ENCODE measurements around the gene LHX4. TPM values are rescaled to one million over a fixed set of nuclear protein-coding genes. Genes with fewer than 3 reads are reported as not detected.

Gene LHX4
- total RNA-seq, 4 donors from 2014 or later = 0.48 to 1.2 TPM; not detected in 2

GRCh38 chr1:180235077-180235501 is 5.0 kb downstream of the LHX4 start:
- no peak for DNase-seq
- intact Hi-C loops (cut with DNase I; ENCODE audit: low total_unique reads) (no loop called here), in situ Hi-C loops (cut with MboI; ENCODE audit: low pct_ligation_motif_present in 1 of 4, low pct_unique_long_range_greater_than_20kb in 1 of 4, low sequenced_read_pairs in 3 of 4) (no loop called here)
- H3K4me1 ChIP-seq = peaks cover 44 to 59% (median 48%) of the 10 kb centered on the region in 4 donors
- no peak overlapping the region for H3K27ac ChIP-seq
- no peaks in the 10 kb centered on the region for H3K36me3 ChIP-seq
- peaks cover 100% of the 10 kb centered on the region for H3K27me3 ChIP-seq
- peak overlapping the region in 3 of 4 donors; percentile 2 to 42 (median 7) for H3K4me3 ChIP-seq
- 9% methylated on average over 29 of the region's 30 CpGs; no CpG with 5 or more reads in 1 of the 2 donors for WGBS, 2 donors (ENCODE audit: low coverage in 1 of 2)
- TF ChIP-seq POLR2A (IDR thresholded peaks at IDR 0.05) = no peak
- no peak for TF ChIP-seq POLR2AphosphoS5 (IDR thresholded peaks at IDR 0.05)
- TF ChIP-seq, protein P1, sequence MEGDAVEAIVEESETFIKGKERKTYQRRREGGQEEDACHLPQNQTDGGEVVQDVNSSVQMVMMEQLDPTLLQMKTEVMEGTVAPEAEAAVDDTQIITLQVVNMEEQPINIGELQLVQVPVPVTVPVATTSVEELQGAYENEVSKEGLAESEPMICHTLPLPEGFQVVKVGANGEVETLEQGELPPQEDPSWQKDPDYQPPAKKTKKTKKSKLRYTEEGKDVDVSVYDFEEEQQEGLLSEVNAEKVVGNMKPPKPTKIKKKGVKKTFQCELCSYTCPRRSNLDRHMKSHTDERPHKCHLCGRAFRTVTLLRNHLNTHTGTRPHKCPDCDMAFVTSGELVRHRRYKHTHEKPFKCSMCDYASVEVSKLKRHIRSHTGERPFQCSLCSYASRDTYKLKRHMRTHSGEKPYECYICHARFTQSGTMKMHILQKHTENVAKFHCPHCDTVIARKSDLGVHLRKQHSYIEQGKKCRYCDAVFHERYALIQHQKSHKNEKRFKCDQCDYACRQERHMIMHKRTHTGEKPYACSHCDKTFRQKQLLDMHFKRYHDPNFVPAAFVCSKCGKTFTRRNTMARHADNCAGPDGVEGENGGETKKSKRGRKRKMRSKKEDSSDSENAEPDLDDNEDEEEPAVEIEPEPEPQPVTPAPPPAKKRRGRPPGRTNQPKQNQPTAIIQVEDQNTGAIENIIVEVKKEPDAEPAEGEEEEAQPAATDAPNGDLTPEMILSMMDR (IDR thresholded peaks at IDR 0.05) = no peak
- TF ChIP-seq EP300 (IDR thresholded peaks at IDR 0.05; ENCODE audit: low read depth) = no peak
- no peaks in the 10 kb centered on the region for H3K9me3 ChIP-seq

GRCh38 chr1:180235502-180236239 is 5.6 kb downstream of the LHX4 start:
- Histone ChIP-seq H3K4me1 (peaks cover 38 to 53% (median 42%) of the 10 kb centered on the region in 4 donors), H3K9me3 (no peaks in the 10 kb centered on the region), H3K4me3 (peak overlapping the region in 3 of 4 donors; percentile 2 to 42 (median 7)), H3K27me3 (peaks cover 100% of the 10 kb centered on the region), H3K27ac (no peak overlapping the region), H3K36me3 (no peaks in the 10 kb centered on the region)
- no peak for DNase-seq
- intact Hi-C loops (cut with DNase I; ENCODE audit: low total_unique reads) = no loop called here
- TF ChIP-seq POLR2AphosphoS5 (IDR thresholded peaks at IDR 0.05) (no peak), EP300 (IDR thresholded peaks at IDR 0.05; ENCODE audit: low read depth) (no peak), POLR2A (IDR thresholded peaks at IDR 0.05) (no peak)
- TF ChIP-seq, protein P1 (IDR thresholded peaks at IDR 0.05) = no peak
- 7 to 10% methylated on average over 12 to 25 of the region's 49 CpGs for WGBS, 2 donors (ENCODE audit: low coverage in 1 of 2)
- in situ Hi-C loops (cut with MboI; ENCODE audit: low pct_ligation_motif_present in 1 of 4, low pct_unique_long_range_greater_than_20kb in 1 of 4, low sequenced_read_pairs in 3 of 4) = no loop called here

GRCh38 chr1:180236698-180237509 is 6.8 kb downstream of the LHX4 start:
- peaks cover 100% of the 10 kb centered on the region for H3K27me3 ChIP-seq
- H3K36me3 ChIP-seq = no peaks in the 10 kb centered on the region
- DNase-seq = no peak
- H3K27ac ChIP-seq = no peak overlapping the region
- TF ChIP-seq POLR2AphosphoS5 (IDR thresholded peaks at IDR 0.05) (no peak), POLR2A (IDR thresholded peaks at IDR 0.05) (no peak), EP300 (IDR thresholded peaks at IDR 0.05; ENCODE audit: low read depth) (no peak)
- TF ChIP-seq, protein P1 (IDR thresholded peaks at IDR 0.05) = no peak
- WGBS, 2 donors (ENCODE audit: low coverage in 1 of 2) = 11 to 16% methylated on average over 10 to 16 of the region's 16 CpGs
- H3K4me3 ChIP-seq = no peak overlapping the region
- in situ Hi-C loops (cut with MboI; ENCODE audit: low pct_ligation_motif_present in 1 of 4, low pct_unique_long_range_greater_than_20kb in 1 of 4, low sequenced_read_pairs in 3 of 4) = no loop called here
- intact Hi-C loops (cut with DNase I; ENCODE audit: low total_unique reads) = no loop called here
- H3K4me1 ChIP-seq = peaks cover 29 to 40% (median 31%) of the 10 kb centered on the region in 4 donors
- H3K9me3 ChIP-seq = no peaks in the 10 kb centered on the region

DNA sequence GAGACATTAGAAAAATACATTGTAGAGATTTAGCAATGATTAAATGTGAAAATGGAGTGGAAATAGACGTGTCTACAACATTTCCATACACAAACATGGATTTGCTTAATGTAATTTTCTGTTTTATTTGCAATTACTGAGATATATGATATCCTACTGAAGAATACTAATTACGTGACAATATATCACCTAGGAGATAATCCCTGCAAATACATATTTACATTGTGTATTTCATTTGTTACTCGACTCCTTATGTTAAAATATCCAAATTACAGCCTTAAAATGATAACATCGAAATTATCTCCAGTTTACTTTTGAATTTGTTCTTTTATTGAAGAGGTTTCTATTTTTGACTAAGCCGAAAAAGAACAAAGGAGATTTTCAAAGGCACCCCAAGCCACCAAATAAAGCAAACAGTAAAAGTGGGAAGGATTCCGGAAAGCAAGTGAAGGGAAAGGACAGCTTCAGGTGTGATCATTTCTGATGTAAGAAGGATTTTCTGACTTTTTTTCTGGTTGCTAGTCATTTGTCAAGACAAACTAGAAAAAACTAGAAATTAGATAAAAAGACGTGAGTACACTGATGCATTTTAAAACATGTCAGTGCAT is 7.9 kb downstream of the LHX4 start:
- Histone ChIP-seq H3K4me1 (peaks cover 29 to 37% (median 30%) of the 10 kb centered on the region in 4 donors), H3K9me3 (no peaks in the 10 kb centered on the region), H3K27ac (no peak overlapping the region), H3K36me3 (no peaks in the 10 kb centered on the region), H3K4me3 (no peak overlapping the region), H3K27me3 (peaks cover 100% of the 10 kb centered on the region)
- in situ Hi-C loops (cut with MboI; ENCODE audit: low pct_ligation_motif_present in 1 of 4, low pct_unique_long_range_greater_than_20kb in 1 of 4, low sequenced_read_pairs in 3 of 4) = no loop called here
- 14 to 19% methylated on average over 7 of the region's 7 CpGs for WGBS, 2 donors (ENCODE audit: low coverage in 1 of 2)
- DNase-seq = no peak
- intact Hi-C loops (cut with DNase I; ENCODE audit: low total_unique reads) = no loop called here
- no peak for TF ChIP-seq EP300 (IDR thresholded peaks at IDR 0.05; ENCODE audit: low read depth)
- TF ChIP-seq, protein P1 (IDR thresholded peaks at IDR 0.05) = no peak
- no peak for TF ChIP-seq POLR2AphosphoS5 (IDR thresholded peaks at IDR 0.05)
- no peak for TF ChIP-seq POLR2A (IDR thresholded peaks at IDR 0.05)

Measured in transverse colon (tissue), 4 donors.